ENCODE measurements around the gene EXOSC9.
"Not testable (repeated sequence)": the region's sequence is repeated elsewhere in the genome, so short reads cannot be mapped to it uniquely, and the experiment has no call there.

Gene EXOSC9, protein sequence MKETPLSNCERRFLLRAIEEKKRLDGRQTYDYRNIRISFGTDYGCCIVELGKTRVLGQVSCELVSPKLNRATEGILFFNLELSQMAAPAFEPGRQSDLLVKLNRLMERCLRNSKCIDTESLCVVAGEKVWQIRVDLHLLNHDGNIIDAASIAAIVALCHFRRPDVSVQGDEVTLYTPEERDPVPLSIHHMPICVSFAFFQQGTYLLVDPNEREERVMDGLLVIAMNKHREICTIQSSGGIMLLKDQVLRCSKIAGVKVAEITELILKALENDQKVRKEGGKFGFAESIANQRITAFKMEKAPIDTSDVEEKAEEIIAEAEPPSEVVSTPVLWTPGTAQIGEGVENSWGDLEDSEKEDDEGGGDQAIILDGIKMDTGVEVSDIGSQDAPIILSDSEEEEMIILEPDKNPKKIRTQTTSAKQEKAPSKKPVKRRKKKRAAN
- 60.2 to 97.9 (median 72.6) reads per million in 3 donors for total RNA-seq

DNA sequence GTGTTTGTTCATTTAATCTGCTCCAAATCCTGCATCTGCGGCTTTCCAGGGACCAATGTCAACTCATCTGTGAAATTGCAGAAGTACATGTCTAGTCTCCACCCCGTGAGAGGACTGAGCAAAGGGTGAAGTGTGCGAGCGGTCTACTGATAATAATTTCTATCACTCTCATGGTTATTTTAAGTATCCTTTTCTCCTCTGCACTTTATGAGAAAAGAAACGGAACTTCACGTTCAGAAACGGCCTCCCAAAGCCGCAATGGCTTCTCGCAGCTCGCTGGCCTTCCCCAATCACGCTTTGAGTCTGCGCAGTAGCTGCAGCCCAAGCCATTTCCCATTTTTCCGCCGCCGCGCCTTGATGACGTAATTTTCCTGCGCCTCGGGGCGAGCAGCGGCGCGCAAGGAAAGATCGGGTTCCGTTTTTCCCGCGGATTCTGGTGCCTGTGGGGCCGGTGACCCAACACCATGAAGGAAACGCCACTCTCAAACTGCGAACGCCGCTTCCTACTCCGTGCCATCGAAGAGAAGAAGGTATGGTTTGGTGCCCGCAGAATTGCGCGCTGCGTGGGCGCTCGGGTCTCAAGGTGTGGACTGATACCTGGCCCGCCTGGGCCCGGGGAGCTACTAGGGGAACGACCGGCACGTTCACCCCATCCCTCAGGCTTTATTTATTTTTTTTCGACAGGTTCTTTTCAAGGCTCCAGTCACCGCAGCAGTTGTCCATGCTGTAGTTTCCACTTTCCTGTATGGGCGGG lies at the start of gene EXOSC9:
EXOSC9 (plus strand) TSS at position 363 of the 754 bp plus-strand sequence; CDS start at position 465, 102 bp downstream.
- H3K4me1 ChIP-seq (ENCODE audit: control insufficient read depth, insufficient read depth, low read length, poor library complexity, severe bottlenecking), result no peaks in the 10 kb centered on the region
- no peaks in the 10 kb centered on the region for H3K9me3 ChIP-seq (ENCODE audit: control insufficient read depth, low read length)
- H3K27ac ChIP-seq (ENCODE audit: insufficient read depth, low read length, poor library complexity, severe bottlenecking), result peak within 1 kb of the TSS; percentile 79
- H3K4me3 ChIP-seq (ENCODE audit: insufficient read depth, low read depth, low read length, poor library complexity, severe bottlenecking), result peak within 1 kb of the TSS; percentile 92
- no peaks in the 10 kb centered on the region for H3K27me3 ChIP-seq (replicated peaks; ENCODE audit: control insufficient read depth, insufficient read depth, low read length, poor library complexity, severe bottlenecking)
- DNase-seq, result peak; percentile 90 to 91 (median 91)
- H3K36me3 ChIP-seq (ENCODE audit: control insufficient read depth, insufficient read depth, low read length), result peaks cover 22% of the 10 kb centered on the region

- not testable (repeated sequence) for H3K9me3 ChIP-seq (ENCODE audit: control insufficient read depth, low read length); H3K4me3 ChIP-seq (ENCODE audit: insufficient read depth, low read depth, low read length, poor library complexity, severe bottlenecking); H3K27ac ChIP-seq (ENCODE audit: insufficient read depth, low read length, poor library complexity, severe bottlenecking); DNase-seq; H3K27me3 ChIP-seq (replicated peaks; ENCODE audit: control insufficient read depth, insufficient read depth, low read length, poor library complexity, severe bottlenecking); H3K4me1 ChIP-seq (ENCODE audit: control insufficient read depth, insufficient read depth, low read length, poor library complexity, severe bottlenecking); H3K36me3 ChIP-seq (ENCODE audit: control insufficient read depth, insufficient read depth, low read length)
These were observed 49.0 kb upstream of the EXOSC9 start for GRCh38 chr4:121752142-121752541.

- H3K4me3 ChIP-seq (ENCODE audit: insufficient read depth, low read depth, low read length, poor library complexity, severe bottlenecking), result no peak overlapping the region
- H3K27me3 ChIP-seq (replicated peaks; ENCODE audit: control insufficient read depth, insufficient read depth, low read length, poor library complexity, severe bottlenecking), result peaks cover 8% of the 10 kb centered on the region
- H3K4me1 ChIP-seq (ENCODE audit: control insufficient read depth, insufficient read depth, low read length, poor library complexity, severe bottlenecking), result no peaks in the 10 kb centered on the region
- no peak for DNase-seq
- no peak overlapping the region for H3K27ac ChIP-seq (ENCODE audit: insufficient read depth, low read length, poor library complexity, severe bottlenecking)
- no peaks in the 10 kb centered on the region for H3K36me3 ChIP-seq (ENCODE audit: control insufficient read depth, insufficient read depth, low read length)
- H3K9me3 ChIP-seq (ENCODE audit: control insufficient read depth, low read length), result no peaks in the 10 kb centered on the region
These were observed 42.1 kb upstream of the EXOSC9 start for GRCh38 chr4:121758925-121759568.

GRCh38 chr4:121760205-121760604 lies 40.9 kb upstream of the EXOSC9 start:
- no peak for DNase-seq
- peaks cover 9% of the 10 kb centered on the region for H3K4me1 ChIP-seq (ENCODE audit: control insufficient read depth, insufficient read depth, low read length, poor library complexity, severe bottlenecking)
- H3K4me3 ChIP-seq (ENCODE audit: insufficient read depth, low read depth, low read length, poor library complexity, severe bottlenecking), result no peak overlapping the region
- peaks cover 19% of the 10 kb centered on the region for H3K27me3 ChIP-seq (replicated peaks; ENCODE audit: control insufficient read depth, insufficient read depth, low read length, poor library complexity, severe bottlenecking)
- no peaks in the 10 kb centered on the region for H3K9me3 ChIP-seq (ENCODE audit: control insufficient read depth, low read length)
- H3K36me3 ChIP-seq (ENCODE audit: control insufficient read depth, insufficient read depth, low read length), result no peaks in the 10 kb centered on the region
- H3K27ac ChIP-seq (ENCODE audit: insufficient read depth, low read length, poor library complexity, severe bottlenecking), result no peak overlapping the region

- Histone ChIP-seq H3K36me3 (ENCODE audit: control insufficient read depth, insufficient read depth, low read length) (no peaks in the 10 kb centered on the region), H3K27me3 (replicated peaks; ENCODE audit: control insufficient read depth, insufficient read depth, low read length, poor library complexity, severe bottlenecking) (peaks cover 23% of the 10 kb centered on the region), H3K27ac (ENCODE audit: insufficient read depth, low read length, poor library complexity, severe bottlenecking) (no peak overlapping the region), H3K4me1 (ENCODE audit: control insufficient read depth, insufficient read depth, low read length, poor library complexity, severe bottlenecking) (peaks cover 10% of the 10 kb centered on the region), H3K4me3 (ENCODE audit: insufficient read depth, low read depth, low read length, poor library complexity, severe bottlenecking) (peak overlapping the region; percentile 22), H3K9me3 (ENCODE audit: control insufficient read depth, low read length) (no peaks in the 10 kb centered on the region)
- DNase-seq, result no peak
These were observed 36.8 kb upstream of the EXOSC9 start for GRCh38 chr4:121764303-121764701.

- no peak for DNase-seq
- Histone ChIP-seq H3K27me3 (replicated peaks; ENCODE audit: control insufficient read depth, insufficient read depth, low read length, poor library complexity, severe bottlenecking) (peaks cover 23% of the 10 kb centered on the region), H3K4me3 (ENCODE audit: insufficient read depth, low read depth, low read length, poor library complexity, severe bottlenecking) (peak within 1 kb of the TSS; percentile 22), H3K4me1 (ENCODE audit: control insufficient read depth, insufficient read depth, low read length, poor library complexity, severe bottlenecking) (peaks cover 10% of the 10 kb centered on the region), H3K27ac (ENCODE audit: insufficient read depth, low read length, poor library complexity, severe bottlenecking) (no peak within 1 kb of the TSS), H3K9me3 (ENCODE audit: control insufficient read depth, low read length) (no peaks in the 10 kb centered on the region), H3K36me3 (ENCODE audit: control insufficient read depth, insufficient read depth, low read length) (no peaks in the 10 kb centered on the region)
These were observed 36.3 kb upstream of the EXOSC9 start, which contains the start of gene SMIM43 for GRCh38 chr4:121764702-121765367. Gene SMIM43 (minus strand): TSS chr4:121765164. CDS start chr4:121765105, 59 bp downstream.

- no peak overlapping the region for H3K27ac ChIP-seq (ENCODE audit: insufficient read depth, low read length, poor library complexity, severe bottlenecking)
- DNase-seq, result no peak
- no peaks in the 10 kb centered on the region for H3K9me3 ChIP-seq (ENCODE audit: control insufficient read depth, low read length)
- H3K4me3 ChIP-seq (ENCODE audit: insufficient read depth, low read depth, low read length, poor library complexity, severe bottlenecking), result no peak overlapping the region
- no peaks in the 10 kb centered on the region for H3K36me3 ChIP-seq (ENCODE audit: control insufficient read depth, insufficient read depth, low read length)
- peaks cover 10% of the 10 kb centered on the region for H3K4me1 ChIP-seq (ENCODE audit: control insufficient read depth, insufficient read depth, low read length, poor library complexity, severe bottlenecking)
- peaks cover 23% of the 10 kb centered on the region for H3K27me3 ChIP-seq (replicated peaks; ENCODE audit: control insufficient read depth, insufficient read depth, low read length, poor library complexity, severe bottlenecking)
These were observed 35.8 kb upstream of the EXOSC9 start for GRCh38 chr4:121765368-121765705.

- no peak overlapping the region for H3K27ac ChIP-seq (ENCODE audit: insufficient read depth, low read length, poor library complexity, severe bottlenecking)
- peaks cover 10% of the 10 kb centered on the region for H3K4me1 ChIP-seq (ENCODE audit: control insufficient read depth, insufficient read depth, low read length, poor library complexity, severe bottlenecking)
- H3K4me3 ChIP-seq (ENCODE audit: insufficient read depth, low read depth, low read length, poor library complexity, severe bottlenecking), result no peak overlapping the region
- no peaks in the 10 kb centered on the region for H3K9me3 ChIP-seq (ENCODE audit: control insufficient read depth, low read length)
- no peaks in the 10 kb centered on the region for H3K36me3 ChIP-seq (ENCODE audit: control insufficient read depth, insufficient read depth, low read length)
- peaks cover 23% of the 10 kb centered on the region for H3K27me3 ChIP-seq (replicated peaks; ENCODE audit: control insufficient read depth, insufficient read depth, low read length, poor library complexity, severe bottlenecking)
- DNase-seq, result no peak
These were observed 35.1 kb upstream of the EXOSC9 start for GRCh38 chr4:121765971-121766538.

DNA sequence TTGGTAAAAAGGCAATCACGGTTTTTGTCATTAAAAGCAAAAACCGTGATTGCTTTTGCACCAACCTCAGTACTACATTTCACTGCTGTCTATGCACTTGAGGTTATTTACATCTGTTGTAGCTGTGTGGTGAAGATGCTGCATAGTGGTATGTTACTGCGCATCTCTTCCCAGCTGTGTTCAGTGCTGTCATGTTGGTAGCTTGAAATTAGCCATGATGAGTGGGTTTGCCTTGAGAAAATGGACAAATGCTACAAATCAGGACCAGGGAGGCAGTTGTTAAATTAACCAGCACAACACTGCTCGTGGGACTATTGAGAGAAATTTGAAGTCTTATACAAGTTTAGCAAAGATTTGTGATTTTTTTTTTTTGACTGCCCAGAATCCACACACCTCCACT lies 34.0 kb upstream of the EXOSC9 start:
- peaks cover 23% of the 10 kb centered on the region for H3K27me3 ChIP-seq (replicated peaks; ENCODE audit: control insufficient read depth, insufficient read depth, low read length, poor library complexity, severe bottlenecking)
- no peak overlapping the region for H3K27ac ChIP-seq (ENCODE audit: insufficient read depth, low read length, poor library complexity, severe bottlenecking)
- no peak for DNase-seq
- H3K4me1 ChIP-seq (ENCODE audit: control insufficient read depth, insufficient read depth, low read length, poor library complexity, severe bottlenecking), result peaks cover 10% of the 10 kb centered on the region
- H3K9me3 ChIP-seq (ENCODE audit: control insufficient read depth, low read length), result no peaks in the 10 kb centered on the region
- H3K4me3 ChIP-seq (ENCODE audit: insufficient read depth, low read depth, low read length, poor library complexity, severe bottlenecking), result no peak overlapping the region
- H3K36me3 ChIP-seq (ENCODE audit: control insufficient read depth, insufficient read depth, low read length), result no peaks in the 10 kb centered on the region
